H1 (cell line): Measurements from ENCODE around the gene SLC27A2. TPM values are rescaled to one million over a fixed set of nuclear protein-coding genes. Genes with fewer than 3 reads are reported as not detected.

ENCODE experiments used
- CTCF ChIA-PET: fragments of 300-600 bp; sonication (Branson Sonifier 250); formaldehyde crosslinking; loops from one replicate; lab custom pipeline; 2021; ENCODE audit not compliant: partially characterized antibody; lab: Charles Lee
- POLR2A ChIA-PET: fragments of 300-600 bp; sonication (Branson Sonifier 250); formaldehyde crosslinking; loops from one replicate; lab custom pipeline; 2021; ENCODE audit warnings: inconsistent platforms; ENCODE audit not compliant: partially characterized antibody; lab: Charles Lee
- DNase-seq, 2 experiments: peaks; one replicate each; pipeline versions ENCODE4 v3.0.0 to v3.0.0-alpha.2; 2010 to 2022; ENCODE audit warnings: low spot score in 2 of 2, low read depth in 1 of 2, mixed read lengths in 1 of 2
- FAIRE-seq: peaks from 2 replicates; lab custom pipeline; 2011; peaks lifted over from hg19 to GRCh38; lab: Jason Lieb, UNC
- H2AFZ ChIP-seq: 2 replicates; pipeline ENCODE4 v1.8.1; 2012; ENCODE audit warnings: low read length, inconsistent platforms
- H2AK5ac ChIP-seq: 2 replicates; pipeline ENCODE4 v1.6.1; 2013; ENCODE audit warnings: low read depth, low read length
- H2BK120ac ChIP-seq: replicated peaks from 2 replicates; pipeline ENCODE3; 2013; ENCODE audit warnings: low read depth, low read length, inconsistent platforms
- H2BK12ac ChIP-seq: 2 replicates; pipeline ENCODE4 v1.6.1; 2013; ENCODE audit warnings: low read depth, low read length
- H2BK15ac ChIP-seq: 2 replicates; pipeline ENCODE4 v1.6.1; 2013; ENCODE audit warnings: low read length
- H2BK20ac ChIP-seq: 2 replicates; pipeline ENCODE4 v1.6.1; 2013; ENCODE audit warnings: low read length
- H2BK5ac ChIP-seq: 2 replicates; pipeline ENCODE4 v1.6.1; 2013; ENCODE audit warnings: low read depth, low read length
- H3K14ac ChIP-seq: 2 replicates; pipeline ENCODE4 v1.6.1; 2013; ENCODE audit warnings: inconsistent platforms; ENCODE audit not compliant: insufficient read length
- H3K18ac ChIP-seq: 2 replicates; pipeline ENCODE4 v1.6.1; 2013; ENCODE audit warnings: low read length; ENCODE audit errors: extremely low read depth
- H3K23ac ChIP-seq: 2 replicates; pipeline ENCODE4 v1.6.1; 2013; ENCODE audit warnings: inconsistent platforms; ENCODE audit not compliant: insufficient read length
- H3K23me2 ChIP-seq: 2 replicates; pipeline ENCODE4 v1.6.1; 2013; ENCODE audit warnings: low read depth, low read length
- H3K27ac ChIP-seq: 2 replicates; pipeline ENCODE4 v1.6.1; 2011; ENCODE audit warnings: low read depth, low read length, inconsistent platforms
- H3K27me3 ChIP-seq, 4 experiments: replicated peaks in 1 of 4; 1 replicate in 1 of 4; 2 replicates in 3 of 4; pipeline versions ENCODE4 v1.6.1 to v1.8.1; 2011 to 2013; ENCODE audit warnings: low read length in 3 of 4, mild to moderate bottlenecking in 3 of 4, inconsistent platforms in 2 of 4, mixed read lengths in 2 of 4, moderate library complexity in 1 of 4; ENCODE audit not compliant: control insufficient read depth in 3 of 4, insufficient read depth in 3 of 4; ENCODE audit errors: extremely low read depth in 1 of 4
- H3K36me3 ChIP-seq, 4 experiments: 2 replicates each; pipeline versions ENCODE4 v1.6.1 to v1.8.1; 2011 to 2013; ENCODE audit warnings: mild to moderate bottlenecking in 4 of 4, low read length in 3 of 4, moderate library complexity in 2 of 4, control low read depth in 1 of 4, inconsistent platforms in 1 of 4; ENCODE audit not compliant: insufficient read depth in 4 of 4, control insufficient read depth in 2 of 4
- H3K4ac ChIP-seq: replicated peaks from 2 replicates; pipeline ENCODE3; 2013; ENCODE audit warnings: low read length, low read depth, mixed read lengths, inconsistent platforms; ENCODE audit not compliant: insufficient read length
- H3K4me1 ChIP-seq, 4 experiments: replicated peaks in 1 of 4; 1 replicate in 1 of 4; 2 replicates in 3 of 4; pipeline versions ENCODE4 v1.6.1 to v1.8.1; 2011 to 2013; ENCODE audit warnings: low read length in 3 of 4, inconsistent platforms in 2 of 4, mixed read lengths in 1 of 4; ENCODE audit not compliant: insufficient read depth in 4 of 4, control insufficient read depth in 3 of 4
- H3K4me2 ChIP-seq, 2 experiments: 2 replicates each; pipeline versions ENCODE4 v1.6.1 to v1.8.1; 2011 to 2013; ENCODE audit warnings: low read depth in 2 of 2, low read length in 2 of 2, control low read depth in 1 of 2, inconsistent platforms in 1 of 2, mild to moderate bottlenecking in 1 of 2; ENCODE audit not compliant: insufficient read depth in 1 of 2
- H3K4me3 ChIP-seq, 4 experiments: fragments of 200-600, 300-600 bp in 1 of 4; sonication (generic), shearing (Covaris generic), sonication (Bioruptor Twin) in 1 of 4; 2 replicates each; pipeline versions ENCODE4 v1.5.1 to v1.8.1; 2011 to 2016; ENCODE audit warnings: low read length in 4 of 4, low read depth in 3 of 4, control low read depth in 2 of 4, inconsistent platforms in 2 of 4, mild to moderate bottlenecking in 2 of 4, mixed read lengths in 1 of 4, moderate library complexity in 1 of 4; ENCODE audit not compliant: insufficient read depth in 2 of 4; ENCODE audit errors: extremely low read depth in 1 of 4
- H3K56ac ChIP-seq: replicated peaks from 2 replicates; pipeline ENCODE3; 2013; ENCODE audit warnings: low read depth, mild to moderate bottlenecking, mixed read lengths, low read length, inconsistent platforms; ENCODE audit not compliant: insufficient read length
- H3K79me1 ChIP-seq: 2 replicates; pipeline ENCODE4 v1.6.1; 2013; ENCODE audit warnings: low read depth, low read length, control low read depth
- H3K79me2 ChIP-seq, 2 experiments: 2 replicates each; pipeline versions ENCODE4 v1.6.1 to v1.8.1; 2012 to 2013; ENCODE audit warnings: low read length in 2 of 2, mild to moderate bottlenecking in 2 of 2, inconsistent platforms in 1 of 2; ENCODE audit not compliant: insufficient read depth in 2 of 2, control insufficient read depth in 1 of 2
- H3K9ac ChIP-seq, 4 experiments: replicated peaks in 1 of 4; 1 replicate in 1 of 4; 2 replicates in 3 of 4; pipeline versions ENCODE4 v1.6.1 to v1.8.1; 2011 to 2013; ENCODE audit warnings: low read depth in 3 of 4, low read length in 3 of 4, control low read depth in 2 of 4, mild to moderate bottlenecking in 2 of 4, moderate library complexity in 2 of 4, inconsistent platforms in 1 of 4; ENCODE audit errors: extremely low read depth in 1 of 4
- H3K9me3 ChIP-seq, 2 experiments: 2 replicates each; pipeline versions ENCODE4 v1.6.1 to v1.8.1; 2012 to 2013; ENCODE audit warnings: mild to moderate bottlenecking in 2 of 2, moderate library complexity in 2 of 2, control low read depth in 1 of 2, inconsistent platforms in 1 of 2, low read depth in 1 of 2, low read length in 1 of 2, mixed read lengths in 1 of 2; ENCODE audit not compliant: insufficient read depth in 2 of 2
- H4K20me1 ChIP-seq, 2 experiments: replicated peaks in 1 of 2; 2 replicates each; pipeline versions ENCODE3 to v1.8.1; 2011 to 2013; ENCODE audit warnings: inconsistent platforms in 2 of 2, low read length in 2 of 2, mild to moderate bottlenecking in 1 of 2; ENCODE audit not compliant: insufficient read depth in 2 of 2, control insufficient read depth in 1 of 2
- H4K5ac ChIP-seq: 2 replicates; pipeline ENCODE4 v1.6.1; 2013; ENCODE audit warnings: low read length, low read depth, mixed read lengths, inconsistent platforms; ENCODE audit not compliant: insufficient read length
- H4K8ac ChIP-seq: 2 replicates; pipeline ENCODE4 v1.8.0; 2013; ENCODE audit warnings: mild to moderate bottlenecking, moderate library complexity, low read length, inconsistent platforms; ENCODE audit not compliant: insufficient read depth; ENCODE audit errors: extremely low read depth
- H4K91ac ChIP-seq: replicated peaks from 2 replicates; pipeline ENCODE3; 2013; ENCODE audit warnings: low read length, mixed read lengths, inconsistent platforms; ENCODE audit not compliant: insufficient read length
- CEBPB ChIP-seq: IDR thresholded peaks from 2 replicates; pipeline ENCODE4 v1.6.1; 2012; ENCODE audit warnings: low read depth, low read length
- CREB1 ChIP-seq: IDR thresholded peaks from 2 replicates; pipeline ENCODE4 v1.6.1; 2012; ENCODE audit warnings: inconsistent platforms
- GABPA ChIP-seq: IDR thresholded peaks from 2 replicates; pipeline ENCODE4 v1.6.1; 2011; ENCODE audit warnings: mild to moderate bottlenecking, low read length, moderate library complexity, borderline replicate concordance; ENCODE audit not compliant: insufficient read depth
- KDM1A ChIP-seq: fragments of 200-600, 300-600 bp; sonication (generic); IDR thresholded peaks from 2 replicates; pipeline ENCODE4 v1.7.1; 2016; ENCODE audit warnings: mild to moderate bottlenecking, low read length, borderline replicate concordance
- POU5F1 ChIP-seq: IDR thresholded peaks from 2 replicates; pipeline ENCODE4 v1.6.1; 2011; ENCODE audit warnings: low read depth, mild to moderate bottlenecking, low read length, moderate library complexity
- SP2 ChIP-seq: IDR thresholded peaks from 2 replicates; pipeline ENCODE4 v1.6.1; 2012; ENCODE audit warnings: mild to moderate bottlenecking, low read length, inconsistent platforms
- WGBS, 2 experiments: shearing (Covaris generic) in 1 of 2; methylation state at CpG; one replicate each; pipeline versions ENCODE4 v1.1.6 to v1.1.7; 2013 to 2015; ENCODE audit warnings: low lambda C conversion rate in 2 of 2, mixed read lengths in 2 of 2, inconsistent platforms in 1 of 2, low coverage in 1 of 2, missing lambda C conversion rate in 1 of 2; ENCODE audit not compliant: insufficient replicate concordance in 2 of 2, insufficient coverage in 1 of 2, insufficient read length in 1 of 2; ENCODE audit errors: extremely low coverage in 1 of 2, missing lambda C conversion rate in 1 of 2; 5-methylcytosine and 5-hydroxymethylcytosine counted together
- polyA plus RNA-seq, 7 experiments: library from polyadenylated mRNA; depleted of rRNA in 3 of 7; stranded (reverse) in 5 of 7; unstranded in 2 of 7; fragments of >200 nt in 5 of 7; fragments of 200-250 nt in 2 of 7; gene quantifications; 1 replicate in 5 of 7; 2 replicates in 1 of 7; 4 replicates in 1 of 7; pipeline versions ENCODE4 v1.2.1 to v1.2.3, GENCODE V29; 2011 to 2013; ENCODE audit warnings: missing spikeins in 2 of 7, mixed read lengths in 2 of 7
- total RNA-seq: library from RNA; stranded (reverse); fragmentation: NEBNext Ultra II Directional; extraction: Animal tissue kit (Norgen Biotek cat#: 25700); gene quantifications from 2 replicates; pipeline ENCODE4 v1.2.1, GENCODE V29; 2021

SLC27A2 gene
- total and polyA plus RNA-seq, 2 of the 8 experiments (the other 6 are each of a cell fraction or from before 2014, with no cell fraction given), result 5.6 to 5.8 TPM

DNA sequence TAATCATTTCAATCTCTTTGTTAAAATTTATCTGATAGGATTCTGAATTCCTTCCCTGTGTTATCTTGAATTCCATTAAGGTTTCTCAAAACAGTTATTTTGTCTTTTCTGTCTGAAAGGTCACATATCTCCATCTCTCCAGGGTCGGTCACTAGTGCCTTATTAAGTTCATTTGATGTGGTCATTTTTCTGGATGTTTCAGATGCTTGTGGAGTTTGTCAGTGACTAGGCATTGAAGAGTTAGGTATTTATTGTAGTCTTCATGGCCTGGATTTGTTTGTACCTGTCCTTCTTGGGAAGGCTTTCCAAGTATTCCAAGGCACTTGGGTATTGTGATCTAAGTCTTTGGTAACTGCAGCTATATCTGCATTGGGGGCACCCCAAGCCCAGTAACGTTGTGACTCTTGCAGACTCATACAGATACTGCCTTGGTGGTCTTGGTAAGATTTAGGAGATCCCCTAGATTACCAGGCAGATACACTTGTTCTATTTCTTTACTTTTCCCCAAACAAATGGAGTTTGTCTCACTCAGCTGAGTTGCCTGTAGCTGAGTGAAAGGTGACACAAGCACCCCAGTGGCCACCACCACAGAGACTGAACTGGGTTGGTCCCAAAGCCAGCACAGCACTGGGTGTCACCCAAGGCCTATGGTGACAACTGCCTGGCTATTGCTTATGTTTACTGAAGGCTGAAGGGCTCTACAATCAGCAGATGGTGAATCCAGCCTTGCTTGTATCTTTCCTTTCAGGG is 18.9 kb upstream of the SLC27A2 start:
- no peak for TF ChIP-seq GABPA
- no peak for TF ChIP-seq CREB1
- no peak for TF ChIP-seq SP2
- TF ChIP-seq KDM1A, result no peak
- no peak for TF ChIP-seq POU5F1
- no peak for TF ChIP-seq CEBPB
- Histone ChIP-seq H2BK20ac (no peak overlapping the region), H3K56ac (no peak overlapping the region), H3K79me1 (no peaks in the 10 kb centered on the region), H3K14ac (no peak overlapping the region), H2AFZ (no peak overlapping the region), H2BK5ac (no peak overlapping the region), H3K18ac (no peak overlapping the region), H2BK15ac (no peak overlapping the region), H4K5ac (no peak overlapping the region), H3K9me3 (no peaks in the 10 kb centered on the region), H3K27me3 (no peaks in the 10 kb centered on the region), H2BK12ac (no peak overlapping the region), H3K23ac (no peak overlapping the region), H3K36me3 (no peaks in the 10 kb centered on the region), H4K8ac (no peak overlapping the region), H3K9ac (no peak overlapping the region), H4K20me1 (no peaks in the 10 kb centered on the region), H3K23me2 (no peaks in the 10 kb centered on the region), H4K91ac (no peak overlapping the region), H2BK120ac (no peak overlapping the region), H3K4me1 (no peaks in the 10 kb centered on the region), H3K4me2 (no peak overlapping the region), H3K4ac (no peak overlapping the region), H2AK5ac (no peak overlapping the region), H3K27ac (no peak overlapping the region), H3K4me3 (no peak overlapping the region), H3K79me2 (no peaks in the 10 kb centered on the region)
- FAIRE-seq (no peak), DNase-seq (no peak)
- CTCF ChIA-PET, result no interaction called here
- POLR2A ChIA-PET, result no interaction called here
- WGBS, 2 experiments, result 81% methylated on average over 2 of the region's 2 CpGs; no CpG with 5 or more reads in 1 of the 2 experiments
